Mucosa of descending colon (tissue), 3 donors: ENCODE results near the gene CACNA1H. TPM values are rescaled to one million over a fixed set of nuclear protein-coding genes. Genes with fewer than 3 reads are reported as not detected.
A peak's percentile ranks its signal among the peaks of the same experiment; 100 is the strongest.

ENCODE experiments used
- ATAC-seq: fragments of 200-7000 bp; cut with Tn5 transposase; one replicate; pipeline ENCODE4 v1.9.1; 2020; ENCODE audit warnings: mild to moderate bottlenecking, moderate library complexity
- DNase-seq, 3 donors: peaks; one replicate each; pipeline ENCODE4 v3.0.0-alpha.2; 2020
- H3K36me3 ChIP-seq: fragments of 200-600 bp; one replicate; pipeline ENCODE4 v1.8.0; 2021; ENCODE audit warnings: low read depth, mild to moderate bottlenecking
- H3K4me1 ChIP-seq: fragments of 200-600 bp; one replicate; pipeline ENCODE4 v1.8.0; 2021; ENCODE audit warnings: low read depth, mild to moderate bottlenecking
- H3K4me3 ChIP-seq: fragments of 200-600 bp; one replicate; pipeline ENCODE4 v1.8.0; 2021; ENCODE audit warnings: mild to moderate bottlenecking
- H3K9me3 ChIP-seq: fragments of 200-600 bp; one replicate; pipeline ENCODE4 v1.8.0; 2021; ENCODE audit warnings: mild to moderate bottlenecking
- intact Hi-C, 2 donors: fragments of 100-400 bp; cut with DNase I in 1 of 2; cut with micrococcal nuclease in 1 of 2; formaldehyde crosslinking; loops; one replicate each; pipeline versions ENCODE4 v1.11.0 to v1.11.1; 2022; cut with DNase I, micrococcal nuclease
- long read RNA-seq, 2 donors: library from polyadenylated mRNA; unstranded; transcript quantifications; one replicate each; pipeline ENCODE4 v2.0.0, GENCODE V29; 2019 to 2021
- total RNA-seq, 3 donors: library from RNA; stranded (reverse); fragmentation: NEBNext Ultra II Directional in 2 of 3; extraction: Animal tissue kit (Norgen Biotek cat#: 25700) in 2 of 3; gene quantifications; one replicate each; pipeline versions ENCODE4 v1.2.1 to v1.2.4, GENCODE V29; 2021 to 2023
- TF ChIP-seq, protein P1 (sequence below): fragments of 200-600 bp; IDR thresholded peaks from one replicate; pipeline ENCODE4 v1.8.0; 2022; ENCODE audit warnings: antibody characterized with exemption, mild to moderate bottlenecking
- donor health status: DM: no; HTN: no; CAD: no; lungs with moderate emphysema.
- donor health status: DM: no; HTN: no; CAD: no.
- donor health status: DM: no; HTN: yes; CAD: no.

The CACNA1H gene
- 100 to 1,000 TPM in 1 of 3 donors, 1 to 10 TPM in 2; 6.0 to 160 (median 9.5) TPM for total RNA-seq
- long read RNA-seq, donor 1, partial matches to known transcripts: 294 of 417 reads
- long read RNA-seq, donor 1, other reads (novel, unspliced or antisense): 123 of 417 reads
- long read RNA-seq, donor 2, partial matches to known transcripts: 1 of 1 reads
- long read RNA-seq, donor 2, other reads (novel, unspliced or antisense): 0 of 1 reads

DNA sequence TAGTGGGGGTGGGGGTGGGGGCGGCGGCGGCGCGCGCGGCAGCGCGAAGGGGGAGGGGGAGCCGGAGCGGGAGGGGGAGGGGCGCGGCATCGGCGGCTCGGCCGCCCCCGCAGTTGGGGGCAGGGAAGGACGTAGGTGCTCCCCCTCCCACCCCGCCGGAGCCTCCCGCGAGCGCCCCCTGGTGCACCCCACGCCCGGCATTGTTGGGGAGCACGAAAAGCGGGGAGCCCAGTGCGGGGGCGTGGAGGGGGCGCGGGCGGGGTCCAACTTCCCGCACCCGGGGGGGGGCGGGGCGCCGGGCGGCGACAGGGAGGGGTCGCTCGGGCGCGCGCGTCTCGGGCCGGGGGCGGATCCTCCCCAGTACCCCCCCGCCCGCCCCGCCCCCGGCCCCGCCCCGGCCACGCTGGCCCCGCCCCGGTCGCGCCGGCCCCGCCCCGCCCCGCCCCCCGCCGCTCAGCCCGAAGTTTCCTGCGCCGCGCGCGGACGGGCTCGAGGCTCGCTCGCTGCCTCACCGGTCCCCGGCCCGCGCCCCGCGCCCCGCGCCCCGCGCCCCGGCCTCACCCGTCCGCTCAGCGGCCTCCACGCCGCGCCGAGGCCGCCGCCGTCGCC, at the start of gene CACNA1H:
Gene CACNA1H, plus strand, starts transcription at position 456 of the 609 bp plus-strand sequence. CDS start 632 bp downstream, outside the sequence.
- ATAC-seq (peak; percentile 27), DNase-seq (peak in 1 of 3 donors; percentile 21)
- intact Hi-C loops: no loop called here
- no peaks in the 10 kb centered on the region for H3K9me3 ChIP-seq
- peaks cover 9% of the 10 kb centered on the region for H3K4me1 ChIP-seq
- TF ChIP-seq, protein P1, sequence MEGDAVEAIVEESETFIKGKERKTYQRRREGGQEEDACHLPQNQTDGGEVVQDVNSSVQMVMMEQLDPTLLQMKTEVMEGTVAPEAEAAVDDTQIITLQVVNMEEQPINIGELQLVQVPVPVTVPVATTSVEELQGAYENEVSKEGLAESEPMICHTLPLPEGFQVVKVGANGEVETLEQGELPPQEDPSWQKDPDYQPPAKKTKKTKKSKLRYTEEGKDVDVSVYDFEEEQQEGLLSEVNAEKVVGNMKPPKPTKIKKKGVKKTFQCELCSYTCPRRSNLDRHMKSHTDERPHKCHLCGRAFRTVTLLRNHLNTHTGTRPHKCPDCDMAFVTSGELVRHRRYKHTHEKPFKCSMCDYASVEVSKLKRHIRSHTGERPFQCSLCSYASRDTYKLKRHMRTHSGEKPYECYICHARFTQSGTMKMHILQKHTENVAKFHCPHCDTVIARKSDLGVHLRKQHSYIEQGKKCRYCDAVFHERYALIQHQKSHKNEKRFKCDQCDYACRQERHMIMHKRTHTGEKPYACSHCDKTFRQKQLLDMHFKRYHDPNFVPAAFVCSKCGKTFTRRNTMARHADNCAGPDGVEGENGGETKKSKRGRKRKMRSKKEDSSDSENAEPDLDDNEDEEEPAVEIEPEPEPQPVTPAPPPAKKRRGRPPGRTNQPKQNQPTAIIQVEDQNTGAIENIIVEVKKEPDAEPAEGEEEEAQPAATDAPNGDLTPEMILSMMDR: no peak
- no peak within 1 kb of the TSS for H3K4me3 ChIP-seq
- no peaks in the 10 kb centered on the region for H3K36me3 ChIP-seq

DNA sequence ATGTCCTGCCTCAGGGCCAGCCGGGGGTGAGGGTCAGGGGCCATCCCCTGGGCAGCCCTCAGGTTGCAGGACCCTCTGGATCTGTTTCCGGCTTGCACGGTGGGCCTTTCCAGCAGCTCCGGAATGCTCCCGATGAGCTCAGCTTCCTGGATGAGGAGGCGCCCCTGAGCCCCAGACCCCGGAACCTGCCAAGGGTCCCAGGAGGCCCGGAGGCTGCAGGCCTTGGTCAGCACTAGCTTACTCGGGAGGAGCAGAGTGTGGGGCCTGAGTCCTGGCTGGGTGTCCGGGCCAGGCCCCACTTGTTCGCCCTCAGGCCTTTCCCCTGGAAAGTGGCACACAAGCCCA, 49.3 kb upstream of the CACNA1H start:
- no peaks in the 10 kb centered on the region for H3K36me3 ChIP-seq
- TF ChIP-seq, protein P1: no peak
- no peak for ATAC-seq
- DNase-seq: no peak
- H3K4me3 ChIP-seq: no peak overlapping the region
- intact Hi-C loops: no loop called here
- H3K9me3 ChIP-seq: no peaks in the 10 kb centered on the region
- peaks cover 12% of the 10 kb centered on the region for H3K4me1 ChIP-seq

DNA sequence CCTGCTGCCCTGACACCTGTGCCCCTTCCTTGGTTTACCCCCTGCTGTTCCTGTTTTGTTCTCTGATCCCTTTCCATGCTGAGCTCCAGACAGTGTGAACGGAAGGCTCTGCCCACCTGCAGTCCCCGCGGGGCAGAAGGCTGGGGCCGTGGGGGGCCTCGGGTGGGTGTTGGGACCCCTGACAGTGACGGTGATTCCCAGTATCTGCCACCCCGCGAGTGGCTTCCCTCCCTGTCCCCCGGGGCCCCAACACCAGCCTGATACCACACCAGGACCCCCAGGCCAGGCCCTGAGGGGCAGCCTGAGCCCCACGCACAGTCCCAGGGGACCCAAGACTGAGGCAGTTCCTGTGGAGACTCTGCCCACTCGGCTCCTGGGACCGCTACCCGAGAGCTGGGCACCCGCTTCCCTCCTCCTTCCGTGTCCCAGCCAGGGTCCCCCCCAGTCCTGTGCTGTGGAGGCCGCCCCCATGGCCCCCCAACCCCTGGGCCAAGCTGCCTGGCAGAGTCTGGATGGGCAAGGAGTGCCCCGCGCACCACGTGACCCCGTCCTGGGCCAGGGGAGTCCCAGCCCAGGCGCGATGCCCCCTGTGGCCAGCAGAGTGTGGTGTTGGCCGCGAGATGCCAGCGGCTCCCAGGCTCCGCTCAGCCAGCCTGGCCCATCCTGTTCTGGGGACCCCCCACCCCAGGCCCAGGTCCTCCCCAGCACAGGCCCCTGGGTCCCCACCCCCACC, 46.9 kb upstream of the CACNA1H start:
- DNase-seq: peak in 2 of 3 donors; percentile 67 to 71
- Histone ChIP-seq H3K4me3 (no peak overlapping the region), H3K4me1 (peaks cover 4% of the 10 kb centered on the region), H3K9me3 (no peaks in the 10 kb centered on the region), H3K36me3 (no peaks in the 10 kb centered on the region)
- ATAC-seq: peak; percentile 72
- TF ChIP-seq, protein P1: peak; percentile 57
- intact Hi-C loops: no loop called here

DNA sequence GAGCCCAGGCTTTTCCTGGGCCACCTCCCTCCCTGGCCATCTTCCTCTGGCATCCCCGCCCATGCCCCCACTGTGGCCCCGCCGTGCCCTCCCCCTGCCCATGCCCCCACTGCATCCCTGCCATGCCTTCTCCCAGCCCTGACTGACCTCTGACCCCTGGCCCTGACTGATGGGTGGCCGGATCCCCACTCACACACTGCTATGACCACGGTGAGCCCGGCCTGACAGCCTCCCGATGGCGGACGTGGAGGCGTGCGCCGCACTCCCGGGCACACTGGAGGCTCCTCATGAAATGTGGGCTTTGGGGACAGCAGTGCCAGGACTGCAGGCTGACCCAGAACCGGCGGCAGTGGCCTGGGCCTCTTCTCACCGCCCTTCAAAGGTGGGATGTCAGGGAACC, 46.2 kb upstream of the CACNA1H start:
- DNase-seq (no peak), ATAC-seq (no peak)
- H3K36me3 ChIP-seq: no peaks in the 10 kb centered on the region
- peaks cover 4% of the 10 kb centered on the region for H3K4me1 ChIP-seq
- intact Hi-C loops: no loop called here
- H3K9me3 ChIP-seq: no peaks in the 10 kb centered on the region
- TF ChIP-seq, protein P1: no peak
- H3K4me3 ChIP-seq: no peak overlapping the region

DNA sequence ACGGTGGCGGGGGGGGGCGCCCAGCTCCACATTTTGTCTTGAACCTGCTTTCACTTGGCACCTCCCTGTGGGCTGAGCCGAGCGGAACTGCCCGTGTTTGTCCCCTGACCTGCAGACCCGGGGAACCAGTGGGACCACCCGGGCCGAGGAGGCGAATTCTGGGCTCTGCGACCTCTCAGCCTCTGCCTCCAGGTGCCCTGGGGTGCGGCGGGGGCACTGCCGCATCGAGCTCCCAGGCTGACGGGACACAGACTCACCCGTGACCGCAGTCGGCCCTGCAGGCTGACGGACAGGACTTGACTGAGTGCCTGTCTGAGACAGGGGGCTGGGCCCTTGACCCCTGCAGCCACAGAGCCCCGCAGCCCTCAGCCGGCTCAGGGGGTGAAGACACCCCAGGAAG, 45.8 kb upstream of the CACNA1H start:
- Histone ChIP-seq H3K4me3 (no peak overlapping the region), H3K4me1 (peaks cover 4% of the 10 kb centered on the region), H3K9me3 (no peaks in the 10 kb centered on the region), H3K36me3 (no peaks in the 10 kb centered on the region)
- ATAC-seq (no peak), DNase-seq (no peak)
- intact Hi-C loops: no loop called here
- TF ChIP-seq, protein P1: no peak
